Stimulated activated CD8-positive, alpha-beta memory T cell treated with anti-CD3 and anti-CD28 coated beads, Interleukin-2, amount 100 ng/mL, for 48 hours (primary cell): Measurements from ENCODE around the gene TYSND1.
"Not testable (repeated sequence)": the region's sequence is repeated elsewhere in the genome, so short reads cannot be mapped to it uniquely, and the experiment has no call there.

ENCODE experiments used
- DNase-seq, 2 donors: peaks; one replicate each; pipeline ENCODE4 v3.0.0-alpha.2; 2020; ENCODE audit warnings: low read depth in 2 of 2

Gene TYSND1

DNA sequence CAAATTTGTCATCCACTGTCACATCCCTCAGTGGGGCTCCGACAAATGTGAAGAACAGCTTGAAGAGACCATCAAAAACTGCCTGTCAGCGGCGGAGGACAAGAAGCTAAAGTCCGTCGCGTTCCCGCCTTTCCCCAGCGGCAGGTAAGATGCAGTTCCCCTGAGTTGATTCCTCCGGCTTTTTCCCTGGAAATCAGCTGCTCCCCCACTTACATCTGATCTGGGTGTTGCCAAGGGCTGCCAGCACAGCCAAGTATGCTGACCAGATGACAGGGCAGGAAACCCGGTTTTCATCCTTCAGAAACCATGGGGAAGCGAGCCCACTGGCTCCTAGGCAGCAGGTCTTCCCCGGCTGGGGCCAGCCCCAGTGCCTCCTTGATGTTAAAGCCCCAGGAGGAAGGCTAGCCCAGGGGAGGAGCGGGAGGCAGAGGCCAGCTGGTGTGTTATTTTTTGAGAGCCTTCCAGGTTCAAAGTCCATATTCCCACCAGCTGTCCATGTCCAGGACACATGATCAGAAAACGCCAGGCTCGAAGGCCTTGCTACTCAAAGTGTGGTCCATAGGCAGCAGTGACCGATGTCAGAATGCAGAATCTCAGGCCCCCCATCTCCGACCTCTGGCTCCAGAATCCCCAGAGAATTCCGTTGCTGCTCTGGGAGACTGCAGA lies 37.3 kb downstream of the TYSND1 start:
- no peak for DNase-seq

DNA sequence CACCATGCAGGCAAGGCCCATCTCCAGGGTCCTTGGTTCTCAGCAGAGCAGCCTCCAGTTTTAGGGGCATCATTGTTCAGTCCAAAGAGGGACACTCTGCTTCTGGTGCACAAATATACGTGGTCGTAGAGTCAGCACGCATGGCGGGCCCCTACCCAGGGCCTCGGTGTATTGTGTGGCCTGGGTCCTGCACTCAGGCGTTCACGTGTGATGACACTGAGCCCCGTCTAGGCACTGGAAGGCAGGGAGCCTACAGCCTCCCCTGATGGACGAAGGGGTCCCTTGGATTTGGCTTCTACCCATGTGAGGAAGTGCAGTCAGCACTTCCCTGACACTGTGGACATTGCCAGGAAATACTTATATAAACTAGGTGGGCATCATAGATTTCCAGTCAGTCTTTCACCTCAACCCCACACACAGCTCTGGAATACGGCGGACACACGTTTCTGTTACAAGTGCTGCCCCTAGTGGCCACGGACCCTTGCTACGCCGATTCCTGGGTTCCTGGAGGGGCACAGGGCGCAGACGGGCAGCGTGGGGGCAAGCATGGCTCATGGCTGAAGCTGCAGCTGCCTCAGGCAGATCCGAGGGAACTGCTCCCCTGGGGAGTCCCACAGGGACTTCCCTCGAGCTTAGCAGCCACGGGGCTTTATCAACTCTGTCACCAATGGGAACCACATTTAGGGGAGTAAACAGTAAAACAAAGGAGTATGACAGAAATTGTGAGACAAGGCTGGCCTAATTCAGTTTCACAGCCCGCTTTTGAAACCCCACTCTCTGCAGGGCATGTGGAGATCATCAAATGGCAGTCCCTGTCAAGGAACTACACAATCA lies 39.3 kb downstream of the TYSND1 start:
- DNase-seq = peak in 1 of 2 donors; percentile 8

DNA sequence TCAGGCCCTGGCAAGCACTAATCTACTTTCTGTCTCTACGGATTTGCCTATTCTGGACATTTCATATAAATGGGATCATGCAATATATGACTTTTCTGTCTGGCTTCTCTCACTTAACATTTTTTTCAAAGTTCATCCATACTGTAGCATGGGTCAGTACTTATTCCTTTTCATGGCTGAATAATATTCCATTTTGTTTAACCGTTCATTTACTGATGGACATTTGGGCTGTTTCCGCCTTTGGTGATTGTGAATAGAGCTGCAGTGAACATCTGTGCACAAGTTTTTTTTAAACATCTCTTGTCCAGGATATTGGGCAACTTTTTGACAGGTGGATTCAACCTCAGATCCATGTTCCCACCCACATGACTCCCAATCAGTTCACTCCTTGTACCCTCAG lies 44.8 kb downstream of the TYSND1 start:
- no peak for DNase-seq

DNA sequence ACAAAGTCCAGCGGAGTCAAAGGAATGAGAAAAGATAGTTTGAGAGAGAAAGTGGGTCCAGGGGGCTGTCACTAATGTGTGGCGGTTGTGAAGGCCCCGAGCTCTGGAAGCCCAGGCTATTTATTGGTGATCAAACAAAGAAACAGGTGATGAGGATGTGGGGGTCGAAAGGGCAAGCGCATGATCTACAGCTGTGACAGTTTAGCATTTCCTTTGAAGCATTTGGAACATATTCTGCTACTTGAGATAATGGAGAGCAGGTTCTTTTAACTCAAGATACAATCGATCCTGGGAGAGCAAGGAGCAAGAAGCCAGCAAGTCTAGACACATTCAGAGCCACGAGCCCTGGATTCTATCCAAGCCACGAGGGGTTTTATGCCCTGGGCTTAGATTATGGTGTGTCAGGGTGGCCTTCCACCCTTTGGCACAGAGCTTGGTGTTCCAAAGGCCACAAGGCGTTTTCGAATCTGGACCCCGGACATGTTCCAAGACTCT lies 45.4 kb downstream of the TYSND1 start:
- DNase-seq = not testable (repeated sequence)

DNA sequence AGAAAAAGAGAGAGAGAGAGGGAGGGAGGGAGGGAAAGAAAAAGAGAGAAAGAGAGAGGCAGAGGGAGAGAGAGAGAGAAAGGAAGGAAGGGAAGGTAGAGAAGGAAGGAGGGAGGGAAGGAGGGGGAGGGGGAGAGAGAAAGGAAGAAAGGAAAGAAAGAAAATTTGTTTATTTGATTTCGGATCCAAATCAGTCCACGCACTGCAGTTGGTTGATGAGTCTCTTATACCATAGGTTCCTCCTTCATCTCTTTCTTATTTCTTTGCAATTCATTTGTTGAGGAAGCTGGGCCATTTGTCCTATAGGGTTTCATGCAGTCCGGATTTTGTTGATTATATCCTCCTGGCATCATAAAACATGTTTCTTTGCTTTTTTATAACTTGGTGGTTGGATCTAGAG lies 48.2 kb downstream of the TYSND1 start:
- DNase-seq = no peak

DNA sequence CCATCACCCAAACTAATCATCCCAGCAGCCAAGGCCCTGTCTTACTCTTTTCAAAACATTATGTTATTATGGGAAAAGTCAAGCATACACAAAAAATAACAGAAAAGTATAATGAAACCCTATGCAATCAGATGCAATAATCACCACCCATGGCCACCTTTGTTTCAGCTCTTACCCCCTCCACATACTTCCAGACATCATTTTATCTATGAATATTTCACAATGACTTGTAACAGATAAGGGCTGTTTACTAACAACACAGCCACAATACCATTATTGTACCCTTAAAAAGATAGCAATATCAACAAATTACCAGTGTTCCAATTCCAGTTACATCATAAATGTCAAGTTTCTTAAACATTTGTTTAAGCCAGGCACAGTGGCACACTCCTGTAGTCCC lies 49.0 kb downstream of the TYSND1 start:
- DNase-seq = no peak

DNA sequence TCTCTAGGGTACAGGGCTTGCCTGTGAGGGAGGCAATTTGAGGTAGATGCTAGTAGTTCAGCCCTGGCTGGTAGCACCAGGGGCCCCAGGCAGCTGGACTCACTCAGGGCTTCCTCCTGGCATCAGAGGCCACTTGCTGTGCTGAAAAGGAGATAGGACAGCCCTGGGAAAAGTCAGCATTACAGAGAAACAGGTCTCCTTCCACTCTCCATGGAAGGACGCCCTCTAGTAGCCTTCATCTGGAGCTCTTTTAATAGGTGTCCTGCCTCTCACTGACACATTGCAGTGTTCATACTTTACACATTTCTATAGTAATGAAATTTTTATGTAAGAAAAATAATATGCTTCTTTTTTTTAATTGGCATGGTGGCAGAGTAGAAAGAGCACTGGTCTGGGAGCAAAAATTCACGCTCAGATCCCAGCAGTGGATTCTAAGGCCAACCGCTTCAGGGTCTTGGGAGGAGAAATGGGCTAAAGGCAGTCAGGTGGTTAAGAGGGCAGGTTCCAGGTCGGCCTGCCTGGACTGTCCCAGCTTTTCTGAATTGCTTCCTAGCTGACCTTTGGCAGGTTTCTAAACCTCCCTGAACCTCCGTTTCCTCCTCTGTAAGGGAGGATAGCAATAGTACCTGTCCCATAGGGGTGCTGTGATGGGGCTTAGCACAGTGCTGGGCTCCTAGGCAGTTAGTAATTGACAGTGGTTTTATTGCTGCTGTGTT lies 49.6 kb downstream of the TYSND1 start:
- DNase-seq = no peak

DNA sequence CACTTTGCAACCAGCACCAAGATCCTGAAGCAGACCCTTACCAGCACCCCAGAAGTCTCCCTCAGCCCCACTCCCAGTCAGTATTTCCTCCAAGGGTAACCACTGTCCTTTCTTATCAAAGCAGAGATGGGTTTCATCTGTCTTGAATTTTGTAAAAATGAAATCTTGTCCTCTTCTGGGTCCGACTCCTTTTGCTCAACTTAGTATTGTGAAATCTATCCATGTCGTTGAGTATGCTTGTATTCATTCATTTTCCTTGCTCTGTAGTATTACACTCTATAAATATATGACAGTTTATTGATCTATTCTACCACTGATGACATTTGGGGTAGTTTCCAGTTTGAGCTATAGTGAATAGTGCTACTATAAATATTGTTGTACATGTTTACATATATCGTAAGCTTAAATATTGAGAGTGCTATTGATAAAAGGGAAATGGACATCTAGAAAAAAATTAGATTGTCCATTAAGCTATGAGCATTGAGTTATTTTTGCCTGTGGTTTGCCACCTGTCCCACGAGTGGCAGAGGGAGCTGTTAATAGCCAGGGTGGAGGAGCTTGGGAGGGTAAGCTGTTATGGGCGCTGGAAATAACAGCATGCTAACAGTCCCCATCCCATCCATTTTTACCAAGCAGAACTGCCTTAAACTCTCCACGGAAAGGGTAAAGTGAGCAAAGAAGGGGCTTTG lies 50.3 kb downstream of the TYSND1 start:
- no peak for DNase-seq

DNA sequence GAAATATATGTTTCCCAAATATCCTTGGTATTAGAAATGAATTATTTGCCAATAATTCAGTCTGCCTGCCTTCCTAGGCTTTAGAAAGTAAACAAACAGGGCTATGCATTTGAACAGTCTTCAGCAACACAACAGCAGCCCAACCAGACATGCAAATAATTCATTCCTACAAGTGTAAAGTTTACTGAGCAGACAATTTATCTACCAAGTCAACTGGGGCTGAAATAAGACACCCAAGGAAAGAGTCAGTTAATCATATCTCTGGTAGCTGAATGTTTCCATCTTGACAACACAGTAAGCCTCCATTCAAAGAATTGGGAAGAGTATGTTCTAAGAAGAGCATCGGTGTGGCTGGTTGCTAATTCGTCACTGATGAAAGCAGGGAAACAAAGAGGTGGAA lies 52.2 kb downstream of the TYSND1 start:
- DNase-seq = no peak

DNA sequence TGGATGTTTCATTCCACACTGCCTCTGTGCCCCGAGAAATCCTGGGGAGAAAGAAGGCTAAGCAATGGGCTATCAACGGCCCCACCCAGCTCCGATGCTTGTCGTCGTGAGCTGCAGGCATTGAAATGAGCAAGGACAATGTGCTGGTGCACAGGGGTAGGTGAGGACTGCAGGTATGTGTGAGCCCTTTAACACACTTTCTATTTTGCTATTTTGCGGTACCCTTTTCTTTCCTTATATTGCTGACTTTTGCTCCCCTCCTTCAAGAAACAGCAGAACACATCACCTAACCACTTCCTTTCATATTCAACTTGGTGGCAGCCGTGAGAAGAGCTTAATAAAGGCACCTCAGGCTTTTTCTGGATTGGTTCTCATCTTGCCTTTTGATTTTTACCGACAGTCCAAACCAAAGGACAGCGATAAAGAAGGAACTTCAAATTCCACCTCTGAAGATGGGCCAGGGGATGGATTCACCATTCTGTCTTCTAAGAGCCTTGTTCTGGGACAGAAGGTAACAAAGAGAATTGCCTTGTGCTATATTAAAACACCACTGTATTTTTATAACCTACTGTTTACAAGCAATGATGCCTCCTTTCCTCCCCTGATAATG lies 53.1 kb downstream of the TYSND1 start:
- peak in 1 of 2 donors; percentile 9 for DNase-seq

DNA sequence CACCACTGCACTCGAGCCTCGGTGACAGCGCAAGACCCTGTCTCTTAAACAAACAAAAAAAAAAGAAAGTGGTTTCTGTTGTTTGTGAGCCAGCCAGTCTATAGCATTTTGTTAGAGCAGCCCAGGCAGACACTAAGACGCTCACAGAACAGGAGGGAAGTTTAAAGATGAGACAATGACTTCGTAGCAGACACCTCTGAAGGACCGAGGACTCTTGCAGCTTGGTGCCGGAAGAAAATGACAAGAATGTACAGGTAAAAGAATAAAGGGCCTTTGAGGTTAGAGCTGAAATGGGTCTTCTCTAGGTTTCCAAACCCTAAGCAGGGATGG lies 54.1 kb downstream of the TYSND1 start:
- DNase-seq = no peak

DNA sequence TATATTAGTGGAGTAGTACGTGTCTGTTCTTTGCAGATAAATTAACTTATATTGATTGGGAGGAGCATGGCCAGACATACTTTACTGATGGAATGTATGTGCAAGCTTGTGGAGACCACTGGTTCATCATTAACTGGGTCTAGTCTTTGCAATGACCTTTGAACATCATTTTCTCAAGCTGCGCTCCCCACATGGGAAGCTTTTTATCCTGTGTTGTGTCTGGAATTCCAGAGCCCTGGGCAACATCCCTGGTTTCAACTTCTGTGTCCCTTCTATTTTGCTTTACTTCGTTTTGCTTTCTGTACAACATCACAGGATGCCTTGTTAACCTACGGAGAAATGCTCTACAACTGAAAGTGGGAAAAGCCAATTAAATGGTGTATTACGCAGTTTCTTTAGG lies 55.5 kb downstream of the TYSND1 start:
- DNase-seq = no peak

DNA sequence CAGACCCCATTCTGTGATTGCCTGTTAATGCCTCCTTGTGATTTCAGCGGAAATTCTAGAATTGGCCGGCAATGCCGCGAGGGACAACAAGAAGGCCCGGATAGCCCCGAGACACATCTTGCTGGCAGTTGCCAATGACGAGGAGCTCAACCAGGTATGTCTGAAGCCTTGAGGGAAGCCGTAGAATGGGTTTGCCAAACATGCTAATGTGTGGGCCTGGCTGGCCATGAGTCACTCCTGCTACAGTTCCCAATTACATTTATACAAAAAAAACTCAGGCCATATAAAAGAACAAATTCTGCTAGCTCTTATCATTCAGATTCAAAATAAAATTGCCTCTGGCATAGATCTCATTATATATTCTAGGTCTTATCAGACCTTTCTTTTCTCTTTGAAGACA lies 56.5 kb downstream of the TYSND1 start:
- DNase-seq = no peak

DNA sequence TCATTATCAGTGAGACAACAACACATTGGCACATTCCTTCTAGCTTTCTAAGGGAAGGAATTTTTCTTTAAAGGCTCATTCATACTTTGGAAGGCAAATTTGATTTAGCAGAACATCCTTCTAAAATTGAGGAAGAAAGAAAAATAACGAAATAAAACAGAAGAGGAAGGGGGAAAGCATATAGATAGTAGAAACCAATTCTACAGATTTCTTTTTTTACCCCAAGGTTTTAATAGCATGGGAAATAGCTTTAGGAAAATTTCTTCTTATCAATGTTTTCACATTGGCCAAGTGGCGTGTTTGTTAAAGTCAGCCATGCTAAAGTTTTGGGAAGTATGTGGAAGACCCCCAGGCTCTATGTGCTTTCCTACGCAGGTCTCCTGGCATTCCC lies 58.2 kb downstream of the TYSND1 start:
- DNase-seq = no peak
